ENCODE results near the gene HRCT1.

DNA sequence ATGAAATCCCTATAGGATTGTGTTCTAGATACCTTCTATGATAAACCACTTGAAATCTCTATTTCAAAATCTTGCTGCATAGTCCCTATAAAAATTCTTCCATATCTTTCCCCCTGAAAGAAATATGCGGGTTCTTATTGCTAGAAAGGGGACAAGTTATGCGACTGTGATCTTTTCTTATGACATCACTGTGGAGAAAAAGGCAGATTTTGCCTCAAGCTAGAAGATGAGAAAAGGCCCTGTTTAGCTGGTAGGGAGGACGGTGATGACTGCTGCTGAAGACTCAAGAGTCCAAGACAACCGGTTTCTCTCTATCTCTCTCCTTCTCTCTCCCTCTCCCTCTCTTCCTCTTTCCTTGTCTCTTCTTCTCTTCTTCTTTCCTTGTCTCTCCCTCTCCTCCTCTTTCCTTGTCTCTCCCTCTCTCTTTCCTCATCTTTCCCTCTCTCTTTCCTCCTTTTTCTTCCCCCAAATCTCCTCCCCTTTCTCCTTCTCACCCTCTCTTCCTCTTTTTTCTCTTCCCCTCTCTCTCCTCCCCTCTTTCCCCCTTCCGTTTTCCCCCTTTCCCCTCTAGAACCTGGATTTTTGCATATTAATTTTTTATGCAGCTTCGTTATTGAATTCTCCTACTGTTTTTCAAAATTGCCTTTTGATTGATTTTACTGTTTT is 46.7 kb downstream of the HRCT1 start:
- TF ChIP-seq, protein P1, sequence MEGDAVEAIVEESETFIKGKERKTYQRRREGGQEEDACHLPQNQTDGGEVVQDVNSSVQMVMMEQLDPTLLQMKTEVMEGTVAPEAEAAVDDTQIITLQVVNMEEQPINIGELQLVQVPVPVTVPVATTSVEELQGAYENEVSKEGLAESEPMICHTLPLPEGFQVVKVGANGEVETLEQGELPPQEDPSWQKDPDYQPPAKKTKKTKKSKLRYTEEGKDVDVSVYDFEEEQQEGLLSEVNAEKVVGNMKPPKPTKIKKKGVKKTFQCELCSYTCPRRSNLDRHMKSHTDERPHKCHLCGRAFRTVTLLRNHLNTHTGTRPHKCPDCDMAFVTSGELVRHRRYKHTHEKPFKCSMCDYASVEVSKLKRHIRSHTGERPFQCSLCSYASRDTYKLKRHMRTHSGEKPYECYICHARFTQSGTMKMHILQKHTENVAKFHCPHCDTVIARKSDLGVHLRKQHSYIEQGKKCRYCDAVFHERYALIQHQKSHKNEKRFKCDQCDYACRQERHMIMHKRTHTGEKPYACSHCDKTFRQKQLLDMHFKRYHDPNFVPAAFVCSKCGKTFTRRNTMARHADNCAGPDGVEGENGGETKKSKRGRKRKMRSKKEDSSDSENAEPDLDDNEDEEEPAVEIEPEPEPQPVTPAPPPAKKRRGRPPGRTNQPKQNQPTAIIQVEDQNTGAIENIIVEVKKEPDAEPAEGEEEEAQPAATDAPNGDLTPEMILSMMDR (IDR thresholded peaks at IDR 0.05): no peak
- no peak for TF ChIP-seq EP300 (IDR thresholded peaks at IDR 0.05)
- TF ChIP-seq POLR2AphosphoS5 (IDR thresholded peaks at IDR 0.05): no peak
- TF ChIP-seq POLR2A (IDR thresholded peaks at IDR 0.05): no peak

Data from sigmoid colon (tissue), 4 donors.